Trophoblast cell (in vitro differentiated cells and primary cell): Measurements from ENCODE around the gene APOA4.

Experiments
- DNase-seq, 2 donors: peaks; one replicate each; pipeline ENCODE4 v3.0.0-alpha.2; 2016
- H2AFZ ChIP-seq: 2 replicates; pipeline ENCODE4 v1.6.1; 2013; ENCODE audit warnings: low read length, moderate library complexity, mild to moderate bottlenecking; ENCODE audit not compliant: insufficient read depth, poor library complexity
- H2AK5ac ChIP-seq: 2 replicates; pipeline ENCODE4 v1.6.1; 2013; ENCODE audit warnings: mild to moderate bottlenecking, low read length
- H2BK120ac ChIP-seq: 2 replicates; pipeline ENCODE4 v1.6.1; 2013; ENCODE audit warnings: low read length, mild to moderate bottlenecking, moderate library complexity; ENCODE audit not compliant: insufficient read depth, poor library complexity
- H2BK12ac ChIP-seq: 2 replicates; pipeline ENCODE4 v1.6.1; 2013; ENCODE audit warnings: mild to moderate bottlenecking, low read length, moderate library complexity
- H2BK5ac ChIP-seq: 2 replicates; pipeline ENCODE4 v1.6.1; 2013; ENCODE audit warnings: low read length, low read depth, moderate library complexity, mild to moderate bottlenecking; ENCODE audit not compliant: poor library complexity
- H3K14ac ChIP-seq: 2 replicates; pipeline ENCODE4 v1.6.1; 2013; ENCODE audit warnings: mild to moderate bottlenecking, low read length
- H3K18ac ChIP-seq: 2 replicates; pipeline ENCODE4 v1.6.1; 2013; ENCODE audit warnings: mild to moderate bottlenecking, low read length
- H3K23ac ChIP-seq: 2 replicates; pipeline ENCODE4 v1.6.1; 2013; ENCODE audit warnings: low read length
- H3K27ac ChIP-seq: 2 replicates; pipeline ENCODE4 v1.5.1; 2013; ENCODE audit warnings: low read depth, mild to moderate bottlenecking, inconsistent platforms, low read length, moderate library complexity
- H3K27me3 ChIP-seq: 2 replicates; pipeline ENCODE4 v1.6.1; 2013; ENCODE audit warnings: inconsistent platforms, mild to moderate bottlenecking, low read length, moderate library complexity; ENCODE audit not compliant: insufficient read depth
- H3K36me3 ChIP-seq, 2 experiments: 1 replicate in 1 of 2; 2 replicates in 1 of 2; pipeline ENCODE4 v1.6.1; 2013; ENCODE audit warnings: low read length in 2 of 2, mild to moderate bottlenecking in 2 of 2, moderate library complexity in 1 of 2; ENCODE audit not compliant: insufficient read depth in 2 of 2, control insufficient read depth in 1 of 2
- H3K4ac ChIP-seq: 2 replicates; pipeline ENCODE4 v1.6.1; 2013; ENCODE audit warnings: low read depth, mild to moderate bottlenecking, low read length, moderate library complexity
- H3K4me1 ChIP-seq, 2 experiments: 1 replicate in 1 of 2; 2 replicates in 1 of 2; pipeline ENCODE4 v1.6.1; 2013; ENCODE audit warnings: low read length in 2 of 2, mild to moderate bottlenecking in 2 of 2, moderate library complexity in 1 of 2; ENCODE audit not compliant: insufficient read depth in 2 of 2, control insufficient read depth in 1 of 2
- H3K4me2 ChIP-seq: 2 replicates; pipeline ENCODE4 v1.6.1; 2013; ENCODE audit warnings: inconsistent platforms, mild to moderate bottlenecking, low read length, moderate library complexity
- H3K4me3 ChIP-seq: 2 replicates; pipeline ENCODE4 v1.5.1; 2013; ENCODE audit warnings: mild to moderate bottlenecking, low read depth, low read length, inconsistent platforms
- H3K79me1 ChIP-seq: one replicate; pipeline ENCODE4 v1.6.1; 2013; ENCODE audit warnings: low read length
- H3K79me2 ChIP-seq: 2 replicates; pipeline ENCODE4 v1.6.1; 2013; ENCODE audit warnings: low read length, mild to moderate bottlenecking; ENCODE audit not compliant: control insufficient read depth, insufficient read depth, poor library complexity
- H3K9ac ChIP-seq: 2 replicates; pipeline ENCODE4 v1.6.1; 2013; ENCODE audit warnings: mild to moderate bottlenecking, low read length
- H3K9me3 ChIP-seq: 2 replicates; pipeline ENCODE4 v1.6.1; 2013; ENCODE audit warnings: low read depth, mild to moderate bottlenecking, control low read depth, inconsistent platforms, low read length; ENCODE audit not compliant: insufficient read depth
- H4K12ac ChIP-seq: 2 replicates; pipeline ENCODE4 v1.6.1; 2013; ENCODE audit warnings: low read depth, mild to moderate bottlenecking, low read length, moderate library complexity
- H4K8ac ChIP-seq: 2 replicates; pipeline ENCODE4 v1.6.1; 2013; ENCODE audit warnings: low read depth, mild to moderate bottlenecking, low read length, moderate library complexity
- H4K91ac ChIP-seq: one replicate; pipeline ENCODE4 v1.6.1; 2013; ENCODE audit warnings: low read depth, mild to moderate bottlenecking, low read length, moderate library complexity
- WGBS: extraction: QIAGEN DNeasy Blood & Tissue Kit; methylation state at CpG from one replicate; pipeline ENCODE4 v1.1.7; 2013; ENCODE audit warnings: missing lambda C conversion rate; ENCODE audit not compliant: insufficient read length, insufficient coverage; ENCODE audit errors: extremely low coverage; 5-methylcytosine and 5-hydroxymethylcytosine counted together

The APOA4 gene

GRCh38 chr11:116791002-116791812, 31.9 kb downstream of the APOA4 start:
- Histone ChIP-seq H3K79me1 (peaks cover 7% of the 10 kb centered on the region), H3K4me2 (no peak overlapping the region), H2BK5ac (no peak overlapping the region), H3K4ac (no peak overlapping the region), H2BK120ac (no peak overlapping the region), H3K27me3 (no peaks in the 10 kb centered on the region), H3K27ac (no peak overlapping the region), H4K91ac (no peak overlapping the region), H4K8ac (no peak overlapping the region), H2AK5ac (no peak overlapping the region), H3K18ac (no peak overlapping the region), H3K9me3 (no peaks in the 10 kb centered on the region), H4K12ac (no peak overlapping the region), H3K4me3 (no peak overlapping the region), H2AFZ (no peak overlapping the region), H3K36me3 (peaks cover 2 to 3% of the 10 kb centered on the region in 2 experiments), H3K23ac (no peak overlapping the region), H3K4me1 (peaks cover 18 to 27% of the 10 kb centered on the region in 2 experiments), H3K14ac (no peak overlapping the region), H3K9ac (no peak overlapping the region), H2BK12ac (no peak overlapping the region), H3K79me2 (peaks cover 9% of the 10 kb centered on the region)
- peak; percentile 61 to 81 for DNase-seq
- no CpG with 5 or more reads among the region's 31 CpGs for WGBS

GRCh38 chr11:116790167-116791001, 32.7 kb downstream of the APOA4 start:
- Histone ChIP-seq H3K27ac (no peak overlapping the region), H4K8ac (no peak overlapping the region), H3K27me3 (no peaks in the 10 kb centered on the region), H3K18ac (no peak overlapping the region), H3K9me3 (no peaks in the 10 kb centered on the region), H4K12ac (no peak overlapping the region), H2BK12ac (no peak overlapping the region), H3K14ac (no peak overlapping the region), H4K91ac (no peak overlapping the region), H2AFZ (no peak overlapping the region), H3K4ac (no peak overlapping the region), H3K79me2 (peaks cover 9% of the 10 kb centered on the region), H2AK5ac (no peak overlapping the region), H2BK5ac (no peak overlapping the region), H3K4me3 (no peak overlapping the region), H2BK120ac (no peak overlapping the region), H3K4me1 (peaks cover 18 to 27% of the 10 kb centered on the region in 2 experiments), H3K79me1 (peaks cover 7% of the 10 kb centered on the region), H3K9ac (no peak overlapping the region), H3K4me2 (no peak overlapping the region), H3K36me3 (peaks cover 5 to 9% of the 10 kb centered on the region in 2 experiments), H3K23ac (no peak overlapping the region)
- WGBS = no CpG with 5 or more reads among the region's 53 CpGs
- DNase-seq = no peak

GRCh38 chr11:116788975-116789374, 34.1 kb downstream of the APOA4 start:
- Histone ChIP-seq H2BK120ac (no peak overlapping the region), H3K4me1 (peaks cover 18 to 27% of the 10 kb centered on the region in 2 experiments), H2BK12ac (no peak overlapping the region), H3K4me2 (no peak overlapping the region), H2AFZ (no peak overlapping the region), H3K9ac (no peak overlapping the region), H3K18ac (no peak overlapping the region), H4K12ac (no peak overlapping the region), H3K36me3 (peaks cover 17 to 23% of the 10 kb centered on the region in 2 experiments), H3K27me3 (no peaks in the 10 kb centered on the region), H3K79me1 (peaks cover 7% of the 10 kb centered on the region), H3K27ac (no peak overlapping the region), H3K4me3 (no peak overlapping the region), H2AK5ac (no peak overlapping the region), H3K23ac (no peak overlapping the region), H3K79me2 (peaks cover 9% of the 10 kb centered on the region), H3K4ac (no peak overlapping the region), H3K14ac (no peak overlapping the region), H4K91ac (peak overlapping the region; percentile 93), H4K8ac (peak overlapping the region; percentile 31), H3K9me3 (peaks cover 2% of the 10 kb centered on the region), H2BK5ac (no peak overlapping the region)
- DNase-seq = no peak
- no CpG with 5 or more reads among the region's 4 CpGs for WGBS

- Histone ChIP-seq H3K9me3 (peaks cover 2% of the 10 kb centered on the region), H3K4ac (peak overlapping the region; percentile 19), H4K91ac (peak overlapping the region; percentile 93), H2BK120ac (peak overlapping the region; percentile 85), H3K36me3 (peaks cover 18 to 25% of the 10 kb centered on the region in 2 experiments), H2BK5ac (peak overlapping the region; percentile 50), H2AFZ (peak overlapping the region; percentile 61), H3K4me3 (peak overlapping the region; percentile 25), H3K14ac (peak overlapping the region; percentile 69), H4K8ac (peak overlapping the region; percentile 95), H4K12ac (peak overlapping the region; percentile 83), H3K27me3 (no peaks in the 10 kb centered on the region), H3K79me2 (peaks cover 9% of the 10 kb centered on the region), H2AK5ac (peak overlapping the region; percentile 89), H2BK12ac (peak overlapping the region; percentile 41), H3K79me1 (peaks cover 7% of the 10 kb centered on the region), H3K23ac (no peak overlapping the region), H3K4me2 (peak overlapping the region; percentile 96), H3K27ac (no peak overlapping the region), H3K4me1 (peaks cover 18 to 27% of the 10 kb centered on the region in 2 experiments), H3K9ac (no peak overlapping the region), H3K18ac (peak overlapping the region; percentile 91)
- no CpG with 5 or more reads among the region's 4 CpGs for WGBS
- no peak for DNase-seq
These were observed 34.6 kb downstream of the APOA4 start for GRCh38 chr11:116788534-116788933.
